ENCODE data around the gene CSH2.
"Not testable (repeated sequence)": the region's sequence is repeated elsewhere in the genome, so short reads cannot be mapped to it uniquely, and the experiment has no call there.

CSH2 gene

DNA sequence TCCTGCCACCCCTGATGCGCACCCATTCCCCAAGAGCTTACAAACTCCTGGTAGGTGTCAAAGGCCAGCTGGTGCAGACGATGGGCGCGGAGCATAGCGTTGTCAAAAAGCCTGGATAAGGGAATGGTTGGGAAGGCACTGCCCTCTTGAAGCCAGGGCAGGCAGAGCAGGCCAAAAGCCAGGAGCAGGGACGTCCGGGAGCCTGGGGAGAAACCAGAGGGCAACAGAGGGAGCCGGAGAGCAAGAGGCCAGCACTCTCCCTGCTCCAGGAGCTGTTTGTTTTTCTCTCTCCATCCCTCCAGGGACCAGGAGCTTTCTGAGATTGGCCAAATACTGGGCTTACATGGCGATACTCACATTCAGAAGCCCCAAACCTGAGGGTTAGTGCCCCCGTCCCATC is 44.8 kb upstream of the CSH2 start:
- Histone ChIP-seq H3K27me3 (ENCODE audit: control insufficient read depth, low read length) (no peaks in the 10 kb centered on the region), H3K9me2 (replicated peaks; ENCODE audit: control insufficient read depth, low read length) (no peaks in the 10 kb centered on the region), H3K4me2 (ENCODE audit: low read length) (no peak overlapping the region), H3K4me1 (ENCODE audit: control insufficient read depth, low read length) (peaks cover 66% of the 10 kb centered on the region), H3K4me3 (ENCODE audit: low read length) (no peak overlapping the region), H3K36me3 (ENCODE audit: control insufficient read depth, low read length) (no peaks in the 10 kb centered on the region), H3K79me2 (ENCODE audit: control insufficient read depth, low read length) (no peaks in the 10 kb centered on the region), H3K27ac (ENCODE audit: low read depth, low read length) (no peak overlapping the region), H3F3A (ENCODE audit: control insufficient read depth, insufficient read depth) (peaks cover 7% of the 10 kb centered on the region), H3K9me3 (ENCODE audit: control insufficient read depth, insufficient read depth, low read length) (no peaks in the 10 kb centered on the region), H4K20me1 (ENCODE audit: control insufficient read depth, insufficient read depth, low read depth, low read length) (no peaks in the 10 kb centered on the region)
- TF ChIP-seq EZH2phosphoT487 (IDR thresholded peaks at IDR 0.05; ENCODE audit: borderline replicate concordance, low read length), result no peak
- TF ChIP-seq, protein P1, sequence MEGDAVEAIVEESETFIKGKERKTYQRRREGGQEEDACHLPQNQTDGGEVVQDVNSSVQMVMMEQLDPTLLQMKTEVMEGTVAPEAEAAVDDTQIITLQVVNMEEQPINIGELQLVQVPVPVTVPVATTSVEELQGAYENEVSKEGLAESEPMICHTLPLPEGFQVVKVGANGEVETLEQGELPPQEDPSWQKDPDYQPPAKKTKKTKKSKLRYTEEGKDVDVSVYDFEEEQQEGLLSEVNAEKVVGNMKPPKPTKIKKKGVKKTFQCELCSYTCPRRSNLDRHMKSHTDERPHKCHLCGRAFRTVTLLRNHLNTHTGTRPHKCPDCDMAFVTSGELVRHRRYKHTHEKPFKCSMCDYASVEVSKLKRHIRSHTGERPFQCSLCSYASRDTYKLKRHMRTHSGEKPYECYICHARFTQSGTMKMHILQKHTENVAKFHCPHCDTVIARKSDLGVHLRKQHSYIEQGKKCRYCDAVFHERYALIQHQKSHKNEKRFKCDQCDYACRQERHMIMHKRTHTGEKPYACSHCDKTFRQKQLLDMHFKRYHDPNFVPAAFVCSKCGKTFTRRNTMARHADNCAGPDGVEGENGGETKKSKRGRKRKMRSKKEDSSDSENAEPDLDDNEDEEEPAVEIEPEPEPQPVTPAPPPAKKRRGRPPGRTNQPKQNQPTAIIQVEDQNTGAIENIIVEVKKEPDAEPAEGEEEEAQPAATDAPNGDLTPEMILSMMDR (IDR thresholded peaks at IDR 0.05; ENCODE audit: low read depth, low read length, poor library complexity, severe bottlenecking), result no peak

DNA sequence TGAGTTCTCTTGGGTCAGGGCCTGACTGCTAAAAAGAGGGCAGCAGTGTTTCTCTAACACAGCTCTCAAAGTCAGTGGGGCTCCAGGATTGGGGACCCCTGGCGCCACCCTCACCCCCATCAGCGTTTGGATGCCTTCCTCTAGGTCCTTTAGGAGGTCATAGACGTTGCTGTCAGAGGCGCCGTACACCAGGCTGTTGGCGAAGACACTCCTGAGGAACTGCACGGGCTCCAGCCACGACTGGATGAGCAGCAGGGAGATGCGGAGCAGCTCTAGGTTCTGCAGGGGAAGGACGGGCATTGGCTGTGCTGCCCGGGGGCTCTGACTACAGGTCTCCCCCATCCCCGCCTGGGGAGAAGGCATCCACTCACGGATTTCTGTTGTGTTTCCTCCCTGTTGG is 44.2 kb upstream of the CSH2 start:
- no peaks in the 10 kb centered on the region for H3K9me2 ChIP-seq (replicated peaks; ENCODE audit: control insufficient read depth, low read length)
- H3K4me2 ChIP-seq (ENCODE audit: low read length), result no peak overlapping the region
- H3K27me3 ChIP-seq (ENCODE audit: control insufficient read depth, low read length), result no peaks in the 10 kb centered on the region
- H3K79me2 ChIP-seq (ENCODE audit: control insufficient read depth, low read length), result no peaks in the 10 kb centered on the region
- TF ChIP-seq, protein P1 (IDR thresholded peaks at IDR 0.05; ENCODE audit: low read depth, low read length, poor library complexity, severe bottlenecking), result no peak
- no peak for TF ChIP-seq EZH2phosphoT487 (IDR thresholded peaks at IDR 0.05; ENCODE audit: borderline replicate concordance, low read length)
- H3K36me3 ChIP-seq (ENCODE audit: control insufficient read depth, low read length), result no peaks in the 10 kb centered on the region
- no peak overlapping the region for H3K27ac ChIP-seq (ENCODE audit: low read depth, low read length)
- no peaks in the 10 kb centered on the region for H4K20me1 ChIP-seq (ENCODE audit: control insufficient read depth, insufficient read depth, low read depth, low read length)
- no peaks in the 10 kb centered on the region for H3K9me3 ChIP-seq (ENCODE audit: control insufficient read depth, insufficient read depth, low read length)
- H3K4me1 ChIP-seq (ENCODE audit: control insufficient read depth, low read length), result peaks cover 60% of the 10 kb centered on the region
- H3F3A ChIP-seq (ENCODE audit: control insufficient read depth, insufficient read depth), result peaks cover 3% of the 10 kb centered on the region; the same call in 1 of the 2 replicates
- no peak overlapping the region for H3K4me3 ChIP-seq (ENCODE audit: low read length)

DNA sequence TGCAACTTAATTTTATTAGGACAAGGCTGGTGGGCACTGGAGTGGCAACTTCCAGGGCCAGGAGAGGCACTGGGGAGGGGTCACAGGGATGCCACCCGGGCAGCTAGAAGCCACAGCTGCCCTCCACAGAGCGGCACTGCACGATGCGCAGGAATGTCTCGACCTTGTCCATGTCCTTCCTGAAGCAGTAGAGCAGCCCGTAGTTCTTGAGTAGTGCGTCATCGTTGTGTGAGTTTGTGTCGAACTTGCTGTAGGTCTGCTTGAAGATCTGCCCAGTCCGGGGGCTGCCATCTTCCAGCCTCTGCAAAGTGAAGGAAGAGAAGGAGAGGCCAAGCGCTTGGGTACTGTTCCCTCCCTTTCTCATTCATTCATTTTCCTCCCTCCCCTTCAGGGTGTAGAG is 43.7 kb upstream of the CSH2 start:
- H3K79me2 ChIP-seq (ENCODE audit: control insufficient read depth, low read length); H4K20me1 ChIP-seq (ENCODE audit: control insufficient read depth, insufficient read depth, low read depth, low read length); H3K36me3 ChIP-seq (ENCODE audit: control insufficient read depth, low read length); H3K4me2 ChIP-seq (ENCODE audit: low read length); H3F3A ChIP-seq (ENCODE audit: control insufficient read depth, insufficient read depth); H3K4me3 ChIP-seq (ENCODE audit: low read length); H3K27me3 ChIP-seq (ENCODE audit: control insufficient read depth, low read length); H3K9me3 ChIP-seq (ENCODE audit: control insufficient read depth, insufficient read depth, low read length); H3K9me2 ChIP-seq (replicated peaks; ENCODE audit: control insufficient read depth, low read length); H3K27ac ChIP-seq (ENCODE audit: low read depth, low read length): not testable (repeated sequence)
- peaks cover 55% of the 10 kb centered on the region for H3K4me1 ChIP-seq (ENCODE audit: control insufficient read depth, low read length)

DNA sequence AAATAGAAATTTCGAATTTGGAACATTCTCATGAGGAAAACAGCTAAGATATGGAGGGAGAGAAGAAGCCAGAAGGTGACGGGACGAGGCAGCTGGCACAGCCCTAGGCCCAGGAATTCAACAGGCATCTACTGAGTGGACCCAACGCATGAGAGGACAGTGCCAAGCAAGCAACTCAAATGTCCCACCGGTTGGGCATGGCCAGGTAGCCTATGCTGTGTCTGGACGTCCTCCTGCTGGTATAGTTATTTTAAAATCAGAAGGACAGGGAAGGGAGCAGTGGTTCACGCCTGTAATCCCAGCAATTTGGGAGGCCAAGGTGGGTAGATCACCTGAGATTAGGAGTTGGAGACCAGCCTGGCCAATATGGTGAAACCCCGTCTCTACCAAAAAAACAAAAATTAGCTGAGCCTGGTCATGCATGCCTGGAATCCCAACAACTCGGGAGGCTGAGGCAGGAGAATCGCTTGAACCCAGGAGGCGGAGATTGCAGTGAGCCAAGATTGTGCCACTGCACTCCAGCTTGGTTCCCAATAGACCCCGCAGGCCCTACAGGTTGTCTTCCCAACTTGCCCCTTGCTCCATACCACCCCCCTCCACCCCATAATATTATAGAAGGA is 43.2 kb upstream of the CSH2 start:
- H3K36me3 ChIP-seq (ENCODE audit: control insufficient read depth, low read length), result no peaks in the 10 kb centered on the region
- H3K79me2 ChIP-seq (ENCODE audit: control insufficient read depth, low read length), result no peaks in the 10 kb centered on the region
- no peak for TF ChIP-seq EZH2phosphoT487 (IDR thresholded peaks at IDR 0.05; ENCODE audit: borderline replicate concordance, low read length)
- TF ChIP-seq, protein P1 (IDR thresholded peaks at IDR 0.05; ENCODE audit: low read depth, low read length, poor library complexity, severe bottlenecking), result no peak
- H3K9me2 ChIP-seq (replicated peaks; ENCODE audit: control insufficient read depth, low read length), result no peaks in the 10 kb centered on the region
- H4K20me1 ChIP-seq (ENCODE audit: control insufficient read depth, insufficient read depth, low read depth, low read length), result no peaks in the 10 kb centered on the region
- peaks cover 51% of the 10 kb centered on the region for H3K4me1 ChIP-seq (ENCODE audit: control insufficient read depth, low read length)
- H3K27me3 ChIP-seq (ENCODE audit: control insufficient read depth, low read length), result no peaks in the 10 kb centered on the region
- H3K27ac ChIP-seq (ENCODE audit: low read depth, low read length), result no peak overlapping the region; the same call in 1 of the 2 replicates
- no peak overlapping the region for H3K4me3 ChIP-seq (ENCODE audit: low read length)
- H3K9me3 ChIP-seq (ENCODE audit: control insufficient read depth, insufficient read depth, low read length), result no peaks in the 10 kb centered on the region
- peak overlapping the region; percentile 72 for H3K4me2 ChIP-seq (ENCODE audit: low read length)
- peaks cover 3% of the 10 kb centered on the region; the same call in 1 of the 2 replicates for H3F3A ChIP-seq (ENCODE audit: control insufficient read depth, insufficient read depth)

DNA sequence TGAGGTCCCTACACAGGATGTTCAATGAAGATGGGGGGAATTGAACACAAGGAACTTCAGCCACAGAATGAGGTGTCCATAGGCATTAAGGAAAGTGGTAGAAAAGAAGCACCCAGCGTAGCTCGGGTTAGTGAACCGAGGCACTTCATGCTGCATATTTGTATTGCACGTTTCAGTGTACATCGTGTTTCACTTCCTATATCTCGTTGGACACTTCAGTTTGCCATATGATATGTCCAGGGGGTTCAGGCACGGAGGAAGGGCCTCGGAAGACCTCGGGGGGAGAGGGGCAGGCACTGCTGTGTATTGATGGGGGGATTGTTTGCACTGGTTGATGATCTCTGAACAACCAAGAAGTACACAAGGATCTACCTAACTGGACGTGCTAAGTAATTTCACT is 42.3 kb upstream of the CSH2 start:
- H3K9me3 ChIP-seq (ENCODE audit: control insufficient read depth, insufficient read depth, low read length); H3K36me3 ChIP-seq (ENCODE audit: control insufficient read depth, low read length); H3K9me2 ChIP-seq (replicated peaks; ENCODE audit: control insufficient read depth, low read length); H3K27me3 ChIP-seq (ENCODE audit: control insufficient read depth, low read length); H3K79me2 ChIP-seq (ENCODE audit: control insufficient read depth, low read length); H3F3A ChIP-seq (ENCODE audit: control insufficient read depth, insufficient read depth); H4K20me1 ChIP-seq (ENCODE audit: control insufficient read depth, insufficient read depth, low read depth, low read length); H3K27ac ChIP-seq (ENCODE audit: low read depth, low read length): not testable (repeated sequence)
- peaks cover 42% of the 10 kb centered on the region for H3K4me1 ChIP-seq (ENCODE audit: control insufficient read depth, low read length)
- H3K4me2 ChIP-seq (ENCODE audit: low read length), result peak overlapping the region; percentile 72
- peak overlapping the region; percentile 26 for H3K4me3 ChIP-seq (ENCODE audit: low read length)
